GM19324 (cell line): Measurements from ENCODE around the gene NCBP1.

Experiments used
- ATAC-seq: cut with Tn5 transposase; IDR thresholded peaks from one replicate; pipeline ENCODE4 v1.9.1; 2021; ENCODE audit warnings: mild to moderate bottlenecking, moderate library complexity; ENCODE audit not compliant: unreplicated experiment, low FRiP score

NCBP1 gene

GRCh38 chr9:97704851-97705250 lies 71.2 kb downstream of the NCBP1 start:
- no peak for ATAC-seq

- ATAC-seq: no peak
These were observed 71.8 kb downstream of the NCBP1 start for GRCh38 chr9:97705354-97705950.

- no peak for ATAC-seq
These were observed 72.6 kb downstream of the NCBP1 start for GRCh38 chr9:97706246-97706645.

- no peak for ATAC-seq
These were observed 77.0 kb downstream of the NCBP1 start for GRCh38 chr9:97710356-97711222.

- ATAC-seq: no peak
These were observed 77.6 kb downstream of the NCBP1 start for GRCh38 chr9:97711223-97711626.

- no peak for ATAC-seq
These were observed 80.8 kb downstream of the NCBP1 start for GRCh38 chr9:97714435-97714834.

GRCh38 chr9:97717866-97718265 lies 84.2 kb downstream of the NCBP1 start:
- no peak for ATAC-seq

- ATAC-seq: no peak
These were observed 87.8 kb downstream of the NCBP1 start for GRCh38 chr9:97721396-97721795.

GRCh38 chr9:97722331-97722730 lies 88.7 kb downstream of the NCBP1 start:
- no peak for ATAC-seq
